IPS-NIHi11 (cell line): ENCODE data around the gene LSAMP.
A peak's percentile ranks its signal among the peaks of the same experiment; 100 is the strongest.

Experiments
- DNase-seq: peaks from one replicate; pipeline ENCODE4 v3.0.0; 2012; ENCODE audit warnings: mixed read lengths, low spot score

LSAMP gene

GRCh38 chr3:116429479-116430269 lies 15.6 kb downstream of the LSAMP start:
- DNase-seq: no peak

DNA sequence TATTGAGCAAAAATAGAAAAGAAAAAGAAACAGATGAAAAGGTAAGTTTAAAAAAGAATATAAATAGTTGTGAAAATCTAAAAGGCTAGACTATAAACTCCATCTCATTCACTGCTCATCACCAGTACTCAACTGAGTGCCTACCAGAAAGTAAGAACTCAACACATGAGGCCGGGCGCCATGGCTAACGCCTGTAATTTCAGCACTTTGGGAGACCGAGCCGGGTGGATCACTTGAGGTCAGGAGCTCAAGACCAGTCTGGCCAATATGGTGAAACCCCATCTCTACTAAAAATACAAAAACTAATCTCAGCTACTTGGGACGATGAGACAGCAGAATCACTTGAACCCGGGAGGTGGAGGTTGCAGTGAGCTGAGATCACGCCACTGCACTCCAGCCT lies 19.3 kb downstream of the LSAMP start:
- no peak for DNase-seq

- DNase-seq: no peak
Observed at GRCh38 chr3:116425126-116425525, 20.2 kb downstream of the LSAMP start.

DNA sequence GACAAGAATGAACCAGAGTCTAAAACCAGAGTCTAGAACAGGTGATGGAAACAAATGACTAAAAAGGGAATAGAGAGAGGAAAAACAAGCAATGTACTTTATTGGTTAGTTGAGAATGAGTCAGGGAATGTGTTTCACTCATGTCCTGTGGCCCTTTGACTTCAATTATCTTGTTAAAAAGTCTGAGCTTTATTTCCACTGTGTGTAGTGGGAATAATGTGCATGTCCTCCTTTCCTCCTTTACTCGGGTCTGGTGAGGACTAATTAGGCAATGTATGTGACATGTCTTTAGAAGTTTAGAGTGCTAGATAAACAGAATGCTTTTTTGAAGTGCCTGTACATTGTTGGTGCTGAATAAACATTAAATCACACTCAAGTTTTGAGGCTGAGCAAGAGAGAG lies 21.3 kb downstream of the LSAMP start:
- no peak for DNase-seq

GRCh38 chr3:116423374-116423773 lies 21.9 kb downstream of the LSAMP start:
- peak; percentile 13 for DNase-seq

- DNase-seq: no peak
Observed at GRCh38 chr3:116417151-116417550, 28.1 kb downstream of the LSAMP start.

DNA sequence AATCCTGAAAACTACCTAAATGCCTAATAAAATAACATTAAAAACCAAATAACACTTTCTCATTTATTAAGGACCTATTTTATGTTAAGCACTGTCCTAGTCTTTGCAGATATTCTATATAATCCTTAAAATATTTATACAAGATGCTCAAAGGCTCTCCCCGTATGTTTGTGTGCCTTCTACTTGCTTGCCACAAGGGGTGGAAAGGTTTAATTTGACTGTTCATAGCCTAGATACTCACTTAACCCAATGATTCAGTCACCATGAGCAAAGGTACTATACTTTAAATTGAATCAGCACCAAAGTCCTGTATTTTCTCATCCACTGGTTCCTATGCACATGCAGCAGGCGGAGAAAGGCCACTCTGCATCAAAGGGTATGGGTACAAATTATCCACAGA lies 32.0 kb downstream of the LSAMP start:
- DNase-seq: no peak

- no peak for DNase-seq
Observed at GRCh38 chr3:116408473-116408872, 36.8 kb downstream of the LSAMP start.

DNA sequence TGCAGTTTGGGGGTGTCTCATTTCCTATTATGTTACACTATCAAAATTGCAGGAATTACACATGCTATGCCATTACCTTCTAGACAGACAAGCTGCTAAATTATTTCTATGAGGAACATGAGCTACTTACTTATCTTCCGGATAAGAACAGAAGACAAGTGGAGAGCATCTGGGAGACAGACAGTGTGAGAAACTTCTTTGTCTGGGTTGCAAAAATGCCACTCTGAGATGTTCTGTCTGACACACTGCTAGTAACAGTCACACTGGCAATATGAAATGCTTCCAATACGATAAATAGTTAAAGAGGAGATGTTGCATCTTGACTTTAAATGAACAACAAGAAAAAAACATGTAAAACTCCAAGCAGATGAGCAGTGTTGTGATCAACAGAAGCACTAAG lies 40.1 kb downstream of the LSAMP start:
- no peak for DNase-seq

DNA sequence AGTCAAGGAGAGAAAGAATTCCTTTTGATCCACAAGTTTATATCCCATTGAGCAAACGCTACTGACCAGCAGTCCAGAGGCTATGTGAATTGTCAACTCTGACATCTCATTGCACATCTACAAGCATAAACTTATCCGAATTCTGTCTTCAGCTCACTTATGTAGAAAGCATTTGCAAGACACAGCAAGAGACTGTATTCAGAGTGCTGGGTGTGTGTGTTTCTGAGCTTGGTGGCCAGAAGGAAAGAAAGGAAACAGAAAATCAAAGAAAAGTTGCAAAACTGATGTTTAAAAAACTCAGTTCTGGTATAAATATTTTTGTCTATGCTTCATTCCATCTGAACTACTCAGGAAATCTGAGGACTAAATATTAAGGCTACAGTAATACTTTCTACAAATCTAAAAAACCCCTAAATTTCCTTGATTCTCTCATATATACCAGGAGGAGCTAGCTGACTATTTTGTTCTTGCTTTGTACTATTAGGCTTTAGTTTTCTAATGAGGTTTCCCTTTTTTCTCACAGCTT lies 45.5 kb downstream of the LSAMP start:
- no peak for DNase-seq

GRCh38 chr3:116394365-116394764 lies 50.9 kb downstream of the LSAMP start:
- DNase-seq: no peak

GRCh38 chr3:116393199-116393598 lies 52.1 kb downstream of the LSAMP start:
- no peak for DNase-seq

- DNase-seq: no peak
Observed at GRCh38 chr3:116392291-116392690, 53.0 kb downstream of the LSAMP start.

- DNase-seq: no peak
Observed at GRCh38 chr3:116391296-116392201, 53.7 kb downstream of the LSAMP start.

GRCh38 chr3:116390318-116390717 lies 55.0 kb downstream of the LSAMP start:
- DNase-seq: peak; percentile 21

- no peak for DNase-seq
Observed at GRCh38 chr3:116388867-116389385, 56.4 kb downstream of the LSAMP start.

GRCh38 chr3:116386168-116386567 lies 59.1 kb downstream of the LSAMP start:
- no peak for DNase-seq

DNA sequence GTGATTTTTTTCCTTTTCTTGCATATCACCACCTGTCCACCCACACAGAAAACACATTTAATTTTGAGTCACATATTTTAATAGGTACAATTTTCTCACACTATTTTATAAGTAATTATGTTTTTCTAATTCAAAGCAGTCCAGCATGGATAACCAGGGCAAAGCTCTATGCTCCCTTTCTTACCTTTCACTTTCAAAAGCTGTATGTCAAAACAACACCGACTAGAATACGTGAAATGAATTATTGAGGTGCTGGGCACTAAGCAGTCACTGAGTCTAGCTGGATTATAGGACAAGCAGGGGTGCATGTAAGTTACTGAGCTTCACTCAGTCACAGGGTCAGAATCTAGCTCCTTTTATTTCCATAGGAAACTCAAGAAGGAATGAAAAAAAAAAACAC lies 60.6 kb downstream of the LSAMP start:
- no peak for DNase-seq

- DNase-seq: no peak
Observed at GRCh38 chr3:116378077-116378476, 67.2 kb downstream of the LSAMP start.

DNA sequence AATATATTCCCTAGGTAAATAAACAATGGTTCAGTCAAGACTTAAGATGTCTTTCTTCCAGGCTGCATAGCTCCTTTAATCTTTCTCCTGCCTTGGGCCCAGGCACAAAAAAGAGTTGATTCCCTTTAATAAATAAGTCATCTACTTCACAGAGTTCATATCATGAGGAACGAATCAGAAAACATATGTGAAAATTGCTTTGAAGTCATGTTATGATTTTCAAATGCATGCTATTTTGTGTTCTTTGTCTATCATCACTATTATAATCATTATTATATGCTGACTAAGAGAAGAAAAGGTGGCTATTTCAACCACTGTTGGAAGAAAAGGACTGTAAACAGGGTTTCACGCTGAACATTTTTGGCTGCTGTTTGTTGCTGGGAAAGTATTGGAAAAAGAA lies 70.4 kb downstream of the LSAMP start:
- no peak for DNase-seq

- no peak for DNase-seq
Observed at GRCh38 chr3:116367761-116368395, 77.4 kb downstream of the LSAMP start.

DNA sequence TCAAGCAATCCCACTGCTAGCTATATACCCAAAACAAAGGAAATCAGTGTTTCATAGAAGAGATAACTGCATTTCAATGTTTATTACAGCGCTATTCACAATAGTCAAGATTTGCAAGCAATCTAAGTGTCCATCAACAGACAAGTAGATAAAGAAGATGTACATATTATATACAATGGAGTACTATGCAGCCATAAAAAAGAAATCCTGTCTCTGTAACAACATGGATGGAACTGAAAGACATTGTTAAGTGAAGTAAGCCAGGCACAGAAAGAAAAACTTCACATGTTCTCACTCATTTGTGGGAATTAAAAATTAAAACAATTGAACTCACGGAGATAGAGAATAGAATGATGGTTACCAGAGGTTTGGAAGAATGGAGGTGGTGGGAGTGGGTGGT lies 89.2 kb downstream of the LSAMP start:
- no peak for DNase-seq
